Measurements from ENCODE around the gene RRP1. TPM values are rescaled to one million over a fixed set of nuclear protein-coding genes. Genes with fewer than 3 reads are reported as not detected.

The RRP1 gene
- total RNA-seq, 2 experiments from 2014 or later, result 88.7 to 92.9 TPM

- POLR2A ChIA-PET, result interaction anchor here (0.5 kb wide), 1 partner anchor 135 kb away, joined by 3 read pairs; no protein-coding TSS in a partner anchor
Measured at GRCh38 chr21:43794857-43795256, 5.5 kb downstream of the RRP1 start.

GRCh38 chr21:43797415-43797814, 8.0 kb downstream of the RRP1 start:
- CTCF ChIA-PET, result no interaction called here
- POLR2A ChIA-PET, result no interaction called here

More at GRCh38 chr21:43794857-43795256, 5.5 kb downstream of the RRP1 start:
- CTCF ChIA-PET, result no interaction called here

DNA sequence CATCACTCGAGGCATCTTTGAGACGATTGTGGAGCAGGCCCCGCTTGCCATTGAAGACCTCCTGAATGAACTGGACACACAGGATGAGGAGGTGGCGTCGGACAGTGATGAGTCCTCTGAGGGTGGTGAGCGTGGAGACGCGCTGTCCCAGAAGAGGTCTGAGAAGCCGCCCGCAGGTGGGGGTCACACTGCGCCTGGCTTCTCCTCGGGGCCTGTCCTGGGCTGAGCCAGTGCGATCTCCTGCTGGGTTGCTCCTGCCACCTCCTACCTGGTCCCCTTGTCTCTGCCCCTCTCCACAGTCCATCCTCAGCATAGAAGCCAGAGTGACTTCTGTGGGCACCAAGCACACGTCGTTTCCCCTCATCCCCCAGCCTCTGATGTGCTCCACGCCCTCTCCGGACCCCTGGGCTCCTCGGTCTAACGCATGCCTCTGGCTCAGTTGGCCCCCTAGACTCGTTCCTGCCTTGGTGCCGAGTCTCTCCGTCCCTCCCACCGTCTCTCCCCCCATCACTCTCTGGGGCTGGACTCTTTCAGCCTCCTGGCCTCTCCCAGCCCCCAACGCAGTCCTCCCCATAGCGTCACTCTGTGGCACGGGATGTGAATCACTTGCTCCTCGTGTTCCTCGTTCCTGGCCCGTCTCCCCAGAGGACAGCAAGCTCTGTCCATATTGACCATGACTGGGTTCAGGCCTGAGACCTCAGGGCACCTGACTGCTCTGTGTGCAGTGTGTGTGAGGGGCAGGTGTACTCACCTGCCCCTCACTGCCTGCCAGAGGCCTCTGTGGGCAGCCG, 8.7 kb downstream of the RRP1 start:
- POLR2A ChIA-PET, result interaction anchor here (1.8 kb wide), 1 partner anchor 8 kb away, joined by 3 read pairs; no protein-coding TSS in a partner anchor
- CTCF ChIA-PET, result no interaction called here

DNA sequence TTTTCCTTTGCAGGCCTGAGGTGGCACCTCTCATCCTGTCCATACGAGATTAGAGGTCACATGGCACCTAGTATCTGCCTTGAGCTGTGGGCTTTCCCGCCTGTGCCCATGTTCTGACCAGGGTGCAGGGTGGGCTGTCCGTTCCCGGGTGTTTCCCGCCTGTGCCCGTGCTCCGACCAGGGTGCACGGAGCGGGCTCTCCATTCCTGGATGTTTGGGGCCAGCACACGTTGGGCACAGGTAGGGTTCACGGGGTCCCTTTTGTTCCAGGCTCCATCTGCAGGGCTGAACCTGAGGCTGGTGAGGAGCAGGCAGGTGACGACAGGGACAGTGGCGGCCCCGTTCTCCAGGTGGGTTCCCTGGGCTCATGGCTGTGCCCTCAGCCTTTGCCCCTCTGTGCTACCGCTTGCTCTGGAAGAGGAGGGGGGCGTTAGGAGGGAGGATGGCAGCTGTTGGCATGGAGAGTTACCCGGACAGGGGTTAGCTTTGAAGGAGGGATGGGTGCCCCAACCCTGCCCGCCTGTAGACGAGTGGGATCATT, 10.0 kb downstream of the RRP1 start:
- CTCF ChIA-PET, result interaction anchor here (0.7 kb wide), 1 partner anchor 12 kb away, joined by 3 read pairs; no protein-coding TSS in a partner anchor

DNA sequence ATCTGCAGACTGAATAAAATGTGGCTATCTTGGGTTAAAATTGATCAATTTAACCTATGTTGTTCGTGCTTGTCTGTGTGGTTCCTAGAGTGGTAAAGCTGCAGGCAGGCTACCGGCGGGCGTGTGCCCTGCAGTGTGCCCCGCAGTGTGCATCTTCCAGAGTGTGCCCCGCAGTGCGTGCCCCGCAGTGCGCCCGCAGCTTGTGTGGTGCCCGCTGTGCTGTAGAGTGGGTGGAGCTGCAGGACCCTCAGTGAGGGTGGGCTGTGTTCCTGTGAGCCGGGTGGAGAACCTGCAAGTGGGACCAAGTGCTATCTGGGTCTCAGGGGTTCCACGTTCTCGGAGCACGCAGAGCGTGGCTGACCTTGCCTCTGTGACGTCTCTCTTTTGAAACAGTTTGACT, 10.7 kb downstream of the RRP1 start:
- CTCF ChIA-PET, result interaction anchor here (0.6 kb wide), 1 partner anchor 240 kb away, joined by 3 read pairs; no protein-coding TSS in a partner anchor

More for the DNA sequence above, 10.0 kb downstream of the RRP1 start:
- POLR2A ChIA-PET, result interaction anchor here (1.1 to 1.8 kb wide), 2 partner anchors 9 to 95 kb away, joined by 3 to 5 read pairs; no protein-coding TSS in a partner anchor

DNA sequence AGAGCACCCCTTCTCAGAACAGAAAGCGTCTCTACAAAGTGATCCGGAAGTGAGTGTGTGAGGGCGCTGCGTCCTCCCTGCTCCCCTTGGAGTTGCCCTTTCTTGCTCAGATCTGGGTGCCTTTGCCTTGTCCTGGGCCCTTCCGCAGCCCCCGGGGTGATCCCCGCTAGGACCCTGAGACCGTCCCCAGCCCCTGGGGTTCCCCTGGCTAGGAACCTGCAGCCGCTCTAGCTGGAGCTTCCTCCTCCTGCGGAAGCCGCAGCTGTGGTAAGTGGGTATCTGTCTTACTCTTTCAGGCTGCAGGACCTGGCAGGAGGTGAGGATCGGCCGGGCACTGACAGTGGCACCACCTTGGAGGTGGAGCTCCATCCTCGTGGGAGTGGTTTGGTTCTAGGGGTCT, 11.2 kb downstream of the RRP1 start:
- ChIA-PET POLR2A (interaction anchor here (0.6 kb wide), 1 partner anchor 126 kb away, joined by 4 read pairs; no protein-coding TSS in a partner anchor), CTCF (interaction anchor here (0.6 to 1.4 kb wide), 2 partner anchors 7 to 239 kb away, joined by 3 read pairs; no protein-coding TSS in a partner anchor)

More for the DNA sequence above, 10.7 kb downstream of the RRP1 start:
- POLR2A ChIA-PET, result interaction anchor here (1.1 to 1.8 kb wide), 2 partner anchors 10 to 94 kb away, joined by 3 to 5 read pairs; no protein-coding TSS in a partner anchor

DNA sequence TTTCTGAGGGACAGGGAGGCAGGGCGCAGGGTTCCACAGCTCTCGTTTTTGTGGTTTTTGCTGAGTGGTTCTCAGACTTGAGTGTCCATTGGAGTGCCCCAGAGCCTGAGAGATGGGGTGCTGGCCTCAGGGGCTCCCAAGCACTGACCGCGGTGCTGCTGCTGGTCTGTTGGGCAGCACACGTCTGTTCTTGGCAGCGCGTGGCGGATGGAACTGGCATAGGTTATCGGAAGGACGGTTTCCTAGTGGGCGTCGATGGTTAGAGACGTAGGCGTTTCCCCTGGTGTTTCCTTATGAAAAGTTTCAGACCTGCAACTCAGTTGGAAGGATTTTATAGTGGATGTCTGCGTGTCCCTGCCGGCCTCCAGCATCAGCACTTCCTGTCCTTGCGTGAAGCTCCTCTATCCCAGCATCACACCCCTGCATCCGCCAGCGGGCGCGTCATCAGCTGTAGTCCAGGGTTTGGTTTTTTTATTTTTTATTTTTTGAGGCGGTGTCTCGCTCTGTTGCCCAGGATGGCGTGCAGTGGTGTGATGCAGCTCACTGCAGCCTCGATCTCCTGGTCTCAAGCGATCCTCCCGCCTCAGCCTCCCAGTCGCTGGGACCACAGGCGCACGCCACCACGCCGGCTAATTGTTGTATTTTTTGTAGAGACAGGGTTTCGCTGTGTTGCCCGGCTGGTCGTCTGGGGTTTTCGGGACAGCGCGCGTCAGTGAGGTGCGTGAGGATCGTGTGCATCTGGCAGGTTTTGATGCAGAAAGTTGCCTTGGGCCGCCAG, 11.8 kb downstream of the RRP1 start:
- POLR2A ChIA-PET, result interaction anchor here (0.6 kb wide), 1 partner anchor 125 kb away, joined by 4 read pairs; no protein-coding TSS in a partner anchor
- CTCF ChIA-PET, result interaction anchor here (1.4 kb wide), 1 partner anchor 8 kb away, joined by 3 read pairs; no protein-coding TSS in a partner anchor

DNA sequence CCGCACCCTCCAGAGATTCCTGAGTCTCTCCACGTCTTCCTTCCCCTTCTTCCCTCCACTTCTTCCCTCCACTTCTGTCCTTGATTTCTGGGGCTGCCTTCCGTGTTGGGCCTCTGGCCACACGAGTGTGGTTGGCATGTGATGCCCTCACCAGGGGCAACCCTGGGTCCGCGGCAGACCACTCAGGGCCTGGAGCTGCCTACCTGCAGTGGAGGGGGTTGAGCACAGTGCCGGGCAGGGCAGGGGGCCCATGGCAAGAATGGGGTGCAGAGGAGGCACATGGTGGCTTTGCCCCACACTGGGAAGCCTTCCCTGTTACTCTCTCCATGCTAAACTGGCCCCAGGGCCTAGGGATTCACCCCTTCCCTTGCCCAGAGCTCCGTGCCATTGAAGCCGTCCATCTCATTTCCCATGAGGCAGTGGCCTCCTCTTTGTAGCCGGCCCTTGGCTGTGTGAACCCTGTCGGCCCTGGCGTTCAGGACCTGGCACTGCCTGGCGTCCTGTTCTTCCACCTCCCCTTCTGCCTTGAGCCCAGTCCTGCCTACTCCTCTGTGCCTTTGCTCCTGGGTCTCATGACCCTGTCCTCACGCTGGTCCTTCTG, 13.4 kb downstream of the RRP1 start:
- POLR2A ChIA-PET, result no interaction called here

DNA sequence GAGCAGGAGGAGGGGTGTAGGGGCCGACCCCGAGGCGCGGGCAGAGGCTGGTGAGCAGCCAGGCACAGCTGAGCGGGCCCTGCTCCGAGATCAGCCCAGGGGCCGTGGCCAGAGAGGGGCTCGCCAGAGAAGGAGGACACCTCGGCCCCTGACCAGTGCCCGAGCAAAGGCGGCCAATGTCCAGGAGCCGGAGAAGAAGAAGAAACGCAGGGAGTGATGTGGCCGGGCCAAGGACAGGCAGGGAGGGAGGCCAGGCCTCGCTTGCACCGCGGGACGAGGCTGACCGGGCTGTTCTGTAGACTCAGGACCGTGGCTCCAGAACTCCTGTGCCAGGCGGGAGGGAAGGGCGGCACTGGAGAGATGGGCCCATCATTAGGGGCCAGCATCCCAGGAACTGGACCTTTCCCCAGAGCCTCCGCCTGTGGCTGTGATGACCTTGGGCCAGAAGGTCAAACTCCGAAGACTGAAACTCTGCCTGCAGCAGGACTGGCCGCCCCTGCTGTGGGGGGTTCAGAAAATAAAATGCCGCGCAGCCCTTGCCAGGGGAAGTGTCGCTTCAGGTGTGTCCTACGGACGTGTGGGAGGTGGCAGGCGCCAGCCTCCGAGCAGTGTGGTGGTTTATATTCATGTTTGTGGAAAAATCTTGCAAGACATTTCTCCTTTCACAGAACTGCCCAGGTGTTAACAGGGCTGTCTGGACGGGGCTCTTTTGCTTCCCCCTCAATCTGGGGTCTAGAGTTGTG, 14.4 kb downstream of the RRP1 start:
- ChIA-PET POLR2A (no interaction called here), CTCF (no interaction called here)

More for the DNA sequence above, 13.4 kb downstream of the RRP1 start:
- CTCF ChIA-PET, result interaction anchor here (0.5 kb wide), 1 partner anchor 184 kb away, joined by 4 read pairs; no protein-coding TSS in a partner anchor

DNA sequence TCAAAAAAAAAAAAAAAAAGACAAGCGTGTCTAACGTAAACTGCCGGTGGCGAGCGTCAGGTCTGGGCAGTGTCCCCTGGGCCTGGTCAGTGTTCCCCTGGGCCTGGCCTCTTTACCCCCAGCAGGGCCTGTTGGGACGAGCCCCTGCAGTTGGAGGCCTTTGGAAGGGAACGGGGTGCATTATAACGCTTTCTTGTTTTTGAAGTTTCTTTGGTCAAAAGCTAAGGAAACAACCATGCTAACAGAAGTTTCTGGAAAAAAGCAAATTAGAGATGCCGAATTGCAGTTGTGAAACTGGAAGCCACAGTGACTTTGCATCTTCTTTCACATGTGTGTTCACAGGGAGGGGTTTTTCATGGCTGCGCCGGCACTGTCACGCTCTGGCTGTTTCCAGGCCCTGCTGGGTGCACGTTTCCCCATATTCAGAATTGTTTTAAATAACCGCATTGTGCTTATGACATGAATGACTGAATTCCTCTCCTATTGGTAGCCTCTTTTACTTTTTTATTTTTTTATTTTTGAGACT, 16.0 kb downstream of the RRP1 start:
- ChIA-PET POLR2A (interaction anchor here (0.8 kb wide), 1 partner anchor 182 kb away, joined by 9 read pairs; no protein-coding TSS in a partner anchor), CTCF (interaction anchor here (0.7 kb wide), 1 partner anchor 83 kb away, joined by 3 read pairs; no protein-coding TSS in a partner anchor)

DNA sequence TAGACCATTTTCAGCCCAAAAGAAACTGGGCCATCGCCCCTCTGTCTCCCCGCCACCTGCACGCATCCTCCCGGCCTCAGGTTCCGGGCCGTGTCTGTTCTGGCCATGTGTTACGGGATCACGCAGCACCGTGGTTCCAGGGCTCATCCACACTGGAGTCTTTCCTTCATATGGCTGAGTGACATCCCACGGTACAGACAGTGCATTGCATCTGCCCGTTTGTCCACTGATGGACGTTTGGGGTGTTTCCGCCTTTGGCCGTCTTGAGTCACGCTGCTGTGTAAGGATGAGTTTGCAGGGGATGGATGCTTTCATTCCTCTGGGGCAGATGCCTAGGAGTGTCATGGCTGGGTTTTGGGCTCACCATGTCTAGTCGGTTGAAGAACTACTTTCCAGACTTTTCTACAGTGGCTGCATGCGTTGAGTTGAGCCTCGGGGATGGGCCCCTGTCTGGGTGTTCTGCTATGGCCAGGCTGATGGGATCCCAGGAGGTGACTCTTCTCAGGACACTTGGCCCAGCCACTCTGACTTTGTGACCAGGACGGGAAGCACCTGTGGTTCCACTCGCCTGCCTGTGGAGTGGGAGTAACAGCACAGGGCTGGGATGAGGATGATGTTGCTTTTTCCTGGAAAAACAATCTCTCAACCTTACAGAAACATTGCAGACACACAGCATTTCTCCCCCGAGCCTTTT, 16.8 kb downstream of the RRP1 start:
- CTCF ChIA-PET, result interaction anchor here (1.1 kb wide), 1 partner anchor 169 kb away, joined by 3 read pairs; no protein-coding TSS in a partner anchor
- POLR2A ChIA-PET, result no interaction called here

- ChIA-PET CTCF (interaction anchor here (0.9 to 1.9 kb wide), 4 partner anchors 18 to 132 kb away, joined by 3 to 5 read pairs (median 4); partner anchors contain the start of gene RRP1), POLR2A (no interaction called here)
Measured at GRCh38 chr21:43808367-43808766, 19.0 kb downstream of the RRP1 start.

DNA sequence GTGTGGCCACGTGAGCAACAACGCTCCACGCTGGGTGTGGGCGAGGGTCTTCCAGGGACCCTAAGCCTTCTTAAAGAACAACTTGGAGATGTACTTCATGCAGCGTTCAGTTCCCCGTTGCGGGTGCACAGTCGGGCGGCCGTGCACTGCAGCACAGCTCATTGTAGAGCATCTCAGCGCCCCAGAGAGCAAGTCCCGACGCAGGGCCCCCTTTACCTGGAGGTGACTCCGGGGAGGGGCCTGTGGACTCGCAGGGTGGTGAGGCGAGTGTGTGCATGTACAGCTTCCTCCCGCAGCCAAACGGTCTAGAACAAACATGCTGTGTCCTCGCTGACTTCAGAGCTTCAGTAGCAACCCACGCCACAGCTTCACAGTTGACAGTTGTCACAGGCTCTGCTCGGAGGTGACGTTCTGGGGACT, 19.5 kb downstream of the RRP1 start:
- ChIA-PET CTCF (interaction anchor here (0.9 to 1.9 kb wide), 4 partner anchors 19 to 132 kb away, joined by 3 to 5 read pairs (median 4); partner anchors contain the start of gene RRP1), POLR2A (no interaction called here)

- POLR2A ChIA-PET, result no interaction called here
- CTCF ChIA-PET, result interaction anchor here (0.9 to 1.9 kb wide), 3 partner anchors 19 to 131 kb away, joined by 3 to 9 read pairs (median 4); partner anchors contain the start of gene RRP1
Measured at GRCh38 chr21:43809346-43809799, 20.0 kb downstream of the RRP1 start.

DNA sequence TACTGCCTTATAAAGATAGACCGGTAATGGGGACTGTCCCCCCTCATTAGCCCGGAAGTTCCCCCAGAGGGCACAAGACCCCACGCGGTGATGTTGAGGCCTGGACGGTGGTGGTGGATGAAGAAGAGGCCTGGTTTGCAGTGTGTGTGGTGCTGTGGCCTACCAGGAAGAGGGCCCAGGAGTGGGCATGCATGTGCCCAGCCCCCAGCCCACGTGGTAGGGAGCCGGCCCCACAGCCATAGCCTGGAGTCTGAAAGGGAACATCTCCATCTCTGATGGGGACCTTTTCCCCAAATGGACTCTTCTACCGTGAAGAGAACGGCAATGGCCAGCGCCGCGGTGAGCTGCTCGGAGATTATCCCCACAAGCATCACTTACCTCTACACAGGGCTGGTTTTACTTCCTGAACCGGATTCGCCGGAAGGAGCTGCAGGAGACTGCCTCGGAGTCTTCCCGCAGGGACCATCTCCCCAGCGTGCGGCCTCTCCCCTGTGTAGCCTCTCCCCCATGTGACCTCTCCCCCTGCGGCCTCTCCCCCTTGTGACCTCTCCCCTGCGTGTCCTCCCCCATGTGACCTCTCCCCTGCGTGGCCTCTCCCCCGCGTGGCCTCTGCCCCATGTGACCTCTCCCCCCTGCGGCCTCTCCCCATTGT, 20.6 kb downstream of the RRP1 start:
- ChIA-PET POLR2A (interaction anchor here (0.6 kb wide), 1 partner anchor 83 kb away, joined by 3 read pairs; no protein-coding TSS in a partner anchor), CTCF (interaction anchor here (0.8 to 2.8 kb wide), 17 partner anchors 14 to 209 kb away, joined by 3 to 17 read pairs (median 3); partner anchors contain the start of gene RRP1)

Data from activated CD8-positive, alpha-beta memory T cell treated with anti-CD3 and anti-CD28 coated beads for 36 hours (primary cell).